Lower lobe of right lung (tissue), 2 donors: ENCODE measurements around the gene DRD2. TPM values are rescaled to one million over a fixed set of nuclear protein-coding genes. Genes with fewer than 3 reads are reported as not detected.

Source experiments
- ATAC-seq, 2 donors: fragments of 200-7000 bp; cut with Tn5 transposase; one replicate each; pipeline ENCODE4 v1.9.1; 2020 to 2022; ENCODE audit warnings: mild to moderate bottlenecking in 2 of 2, moderate library complexity in 2 of 2
- DNase-seq: peaks from one replicate; pipeline ENCODE4 v3.0.0-alpha.2; 2020
- H3K27ac ChIP-seq: fragments of 200-600 bp; one replicate; pipeline ENCODE4 v1.8.0; 2022
- H3K27me3 ChIP-seq: fragments of 200-600 bp; one replicate; pipeline ENCODE4 v1.8.0; 2022; ENCODE audit warnings: low read depth
- H3K36me3 ChIP-seq: fragments of 200-600 bp; one replicate; pipeline ENCODE4 v1.8.0; 2022; ENCODE audit warnings: mild to moderate bottlenecking
- H3K4me1 ChIP-seq: fragments of 200-600 bp; one replicate; pipeline ENCODE4 v1.8.0; 2022
- H3K4me3 ChIP-seq: fragments of 200-600 bp; one replicate; pipeline ENCODE4 v1.8.0; 2022; ENCODE audit warnings: mild to moderate bottlenecking
- H3K9me3 ChIP-seq: fragments of 200-600 bp; one replicate; pipeline ENCODE4 v1.8.0; 2022
- intact Hi-C: fragments of 100-400 bp; cut with DNase I; formaldehyde crosslinking; loops from one replicate; pipeline ENCODE4 v1.11.0; 2022
- total RNA-seq: library from RNA; stranded (reverse); fragmentation: NEBNext Ultra II Directional; extraction: Animal tissue kit (Norgen Biotek cat#: 25700); gene quantifications from one replicate; pipeline ENCODE4 v1.2.1, GENCODE V29; 2021
- TF ChIP-seq, protein P1 (sequence below): fragments of 200-600 bp; IDR thresholded peaks from one replicate; pipeline ENCODE4 v1.8.0; 2022; ENCODE audit warnings: antibody characterized with exemption, mild to moderate bottlenecking
- donor health status: DM: no; HTN: yes; CAD: no; lungs with severe emphysema.

Gene DRD2
- total RNA-seq, 1 donor from 2014 or later: not detected

DNA sequence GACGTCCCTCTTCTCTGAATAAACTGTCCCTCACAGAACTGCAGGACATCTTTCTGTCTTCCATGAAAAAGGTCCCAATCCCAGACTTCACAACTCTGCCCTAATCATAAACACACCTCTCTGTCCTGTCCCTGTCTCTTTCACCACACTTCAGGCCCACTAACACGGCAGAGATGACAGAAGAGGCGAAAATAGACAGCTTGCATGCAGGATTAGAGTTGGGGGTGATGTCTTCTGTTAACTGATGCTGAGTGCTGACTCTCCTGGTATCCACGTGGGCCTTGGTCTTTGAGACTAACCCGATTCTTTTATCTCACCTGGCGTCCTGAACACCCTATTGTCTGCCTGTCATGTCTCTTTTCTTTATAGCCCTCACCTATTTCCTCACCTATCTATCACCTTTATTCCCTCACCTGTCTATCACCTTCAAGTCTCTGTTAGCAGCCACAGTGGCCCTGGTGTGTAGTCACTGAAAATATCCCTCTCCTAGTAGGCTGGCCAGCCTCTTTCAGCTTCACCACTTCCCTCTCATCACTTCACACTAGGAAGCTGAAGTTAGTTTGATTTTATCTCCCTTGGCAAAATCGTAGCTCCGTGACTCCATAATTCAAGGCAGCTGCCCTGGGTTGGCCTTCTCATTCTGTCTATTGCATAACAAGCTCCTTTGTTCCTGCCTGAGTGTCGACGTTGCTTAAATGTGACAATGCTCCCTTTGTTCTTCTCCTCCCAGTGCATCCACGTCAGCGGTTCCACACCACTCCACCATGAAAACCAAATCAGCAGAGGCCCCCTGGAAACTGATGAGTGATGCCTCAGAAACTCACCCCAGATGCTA, 30.6 kb upstream of the DRD2 start:
- Histone ChIP-seq H3K4me1 (no peaks in the 10 kb centered on the region), H3K36me3 (no peaks in the 10 kb centered on the region), H3K27ac (no peak overlapping the region), H3K9me3 (no peaks in the 10 kb centered on the region), H3K27me3 (no peaks in the 10 kb centered on the region), H3K4me3 (no peak overlapping the region)
- intact Hi-C loops: no loop called here
- ATAC-seq: no peak
- DNase-seq: no peak
- TF ChIP-seq, protein P1, sequence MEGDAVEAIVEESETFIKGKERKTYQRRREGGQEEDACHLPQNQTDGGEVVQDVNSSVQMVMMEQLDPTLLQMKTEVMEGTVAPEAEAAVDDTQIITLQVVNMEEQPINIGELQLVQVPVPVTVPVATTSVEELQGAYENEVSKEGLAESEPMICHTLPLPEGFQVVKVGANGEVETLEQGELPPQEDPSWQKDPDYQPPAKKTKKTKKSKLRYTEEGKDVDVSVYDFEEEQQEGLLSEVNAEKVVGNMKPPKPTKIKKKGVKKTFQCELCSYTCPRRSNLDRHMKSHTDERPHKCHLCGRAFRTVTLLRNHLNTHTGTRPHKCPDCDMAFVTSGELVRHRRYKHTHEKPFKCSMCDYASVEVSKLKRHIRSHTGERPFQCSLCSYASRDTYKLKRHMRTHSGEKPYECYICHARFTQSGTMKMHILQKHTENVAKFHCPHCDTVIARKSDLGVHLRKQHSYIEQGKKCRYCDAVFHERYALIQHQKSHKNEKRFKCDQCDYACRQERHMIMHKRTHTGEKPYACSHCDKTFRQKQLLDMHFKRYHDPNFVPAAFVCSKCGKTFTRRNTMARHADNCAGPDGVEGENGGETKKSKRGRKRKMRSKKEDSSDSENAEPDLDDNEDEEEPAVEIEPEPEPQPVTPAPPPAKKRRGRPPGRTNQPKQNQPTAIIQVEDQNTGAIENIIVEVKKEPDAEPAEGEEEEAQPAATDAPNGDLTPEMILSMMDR: no peak

GRCh38 chr11:113505046-113505445, 29.8 kb upstream of the DRD2 start:
- ATAC-seq (no peak), DNase-seq (no peak)
- no peaks in the 10 kb centered on the region for H3K27me3 ChIP-seq
- H3K4me1 ChIP-seq: no peaks in the 10 kb centered on the region
- TF ChIP-seq, protein P1: no peak
- no peaks in the 10 kb centered on the region for H3K36me3 ChIP-seq
- intact Hi-C loops: no loop called here
- no peak overlapping the region for H3K4me3 ChIP-seq
- H3K27ac ChIP-seq: no peak overlapping the region
- no peaks in the 10 kb centered on the region for H3K9me3 ChIP-seq

DNA sequence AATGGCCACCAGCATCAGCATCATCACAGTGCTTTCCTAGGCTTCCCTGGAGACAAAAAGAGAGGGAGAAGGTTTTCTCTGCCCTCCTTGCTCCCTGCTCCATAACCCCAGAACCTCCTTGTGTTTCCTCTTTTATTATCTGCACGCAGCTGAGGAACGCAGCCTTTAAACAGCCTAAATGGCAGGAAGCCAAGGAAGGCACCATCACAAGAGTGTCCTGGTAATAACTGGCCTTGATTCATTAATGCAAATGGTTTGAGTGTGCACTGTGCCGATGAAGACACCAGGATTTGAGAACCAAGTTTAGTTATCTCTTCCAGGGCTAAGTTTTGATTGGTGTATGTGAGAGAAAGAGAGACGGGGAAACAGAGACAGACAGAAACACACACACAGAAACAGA, 29.4 kb upstream of the DRD2 start:
- Histone ChIP-seq H3K36me3 (no peaks in the 10 kb centered on the region), H3K9me3 (no peaks in the 10 kb centered on the region), H3K27ac (no peak overlapping the region), H3K27me3 (no peaks in the 10 kb centered on the region), H3K4me1 (no peaks in the 10 kb centered on the region), H3K4me3 (no peak overlapping the region)
- intact Hi-C loops: no loop called here
- ATAC-seq (no peak), DNase-seq (no peak)
- TF ChIP-seq, protein P1: no peak

DNA sequence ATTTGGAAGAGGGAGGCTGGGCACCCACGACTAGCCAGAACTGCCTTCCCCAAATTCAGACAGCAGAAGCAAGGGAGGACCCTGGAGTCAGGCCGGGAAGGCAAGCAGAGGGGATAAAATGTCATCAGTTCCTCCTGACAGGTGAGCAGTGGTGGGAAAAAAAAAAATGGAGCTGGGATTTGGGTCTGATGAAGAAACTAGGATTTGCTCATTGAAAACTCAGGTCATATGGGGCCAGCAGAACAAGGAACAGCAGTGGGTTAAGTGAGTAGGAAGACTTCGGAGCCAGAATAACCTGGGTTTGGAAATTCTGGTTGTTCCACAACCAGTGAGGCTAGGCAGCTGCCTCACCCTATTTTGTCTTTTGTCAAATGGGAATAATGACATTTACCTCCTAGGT, 28.9 kb upstream of the DRD2 start:
- no peak for DNase-seq
- Histone ChIP-seq H3K4me1 (no peaks in the 10 kb centered on the region), H3K27ac (no peak overlapping the region), H3K36me3 (no peaks in the 10 kb centered on the region), H3K9me3 (no peaks in the 10 kb centered on the region), H3K27me3 (no peaks in the 10 kb centered on the region), H3K4me3 (no peak overlapping the region)
- no peak for ATAC-seq
- TF ChIP-seq, protein P1: no peak
- intact Hi-C loops: no loop called here

DNA sequence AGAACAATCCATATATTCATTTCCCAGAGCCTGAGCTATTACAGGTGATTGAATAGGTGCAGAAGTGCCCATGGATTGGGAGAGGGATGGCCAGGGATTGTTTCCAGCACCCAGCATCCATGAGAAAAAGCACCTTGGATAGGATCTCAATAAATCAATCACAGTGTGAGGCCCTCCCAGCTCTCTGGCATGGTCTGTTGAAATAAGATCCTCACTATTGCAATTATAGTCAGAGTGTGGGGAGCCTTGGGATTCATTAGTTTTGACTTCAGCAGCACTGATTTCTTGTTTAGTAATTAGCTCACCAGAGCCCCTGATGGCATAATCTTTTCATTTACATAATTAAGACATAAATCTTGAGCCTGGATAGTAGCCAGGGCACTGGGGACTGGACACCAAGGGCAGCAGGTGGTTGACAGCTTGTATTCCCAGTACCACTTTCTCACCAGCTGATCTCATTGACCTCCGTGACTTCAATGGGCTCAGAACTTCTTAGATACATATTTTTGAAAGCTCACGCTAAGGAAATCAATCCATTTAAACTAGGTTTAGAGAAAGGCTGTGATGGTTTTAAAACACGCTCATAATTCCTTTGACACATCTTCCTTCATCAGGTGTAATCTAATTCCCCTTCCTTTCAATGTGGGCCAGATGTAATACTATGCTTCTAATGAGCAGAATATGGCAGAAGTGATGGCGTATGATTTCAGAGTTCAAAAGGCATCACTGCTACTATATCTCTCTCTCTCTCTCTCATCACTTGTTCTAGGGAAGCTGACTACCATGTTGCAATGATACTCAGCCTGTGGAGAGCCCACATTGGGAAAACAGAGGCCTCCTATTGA, 22.1 kb upstream of the DRD2 start:
- no peak overlapping the region for H3K4me3 ChIP-seq
- no peaks in the 10 kb centered on the region for H3K9me3 ChIP-seq
- DNase-seq: no peak
- H3K4me1 ChIP-seq: no peaks in the 10 kb centered on the region
- no peak for ATAC-seq
- TF ChIP-seq, protein P1: no peak
- peaks cover 5% of the 10 kb centered on the region for H3K27me3 ChIP-seq
- intact Hi-C loops: no loop called here
- H3K36me3 ChIP-seq: no peaks in the 10 kb centered on the region
- H3K27ac ChIP-seq: no peak overlapping the region
